HepG2 (cell line): ENCODE measurements around the gene PDE9A. TPM values are rescaled to one million over a fixed set of nuclear protein-coding genes. Genes with fewer than 3 reads are reported as not detected.

ENCODE experiments used
- ATAC-seq: fragments of 200-7000 bp; cut with Tn5 transposase; 3 replicates; pipeline ENCODE4 v1.9.1; 2020; ENCODE audit warnings: mild to moderate bottlenecking, moderate library complexity
- BruUV-seq: library from RNA; stranded (reverse); fragments of 400-500 nt; replicated peaks from 2 replicates; lab custom pipeline; 2021; lab: Mats Ljungman, UMichigan
- CTCF ChIA-PET: fragments of 300-600 bp; formaldehyde crosslinking; extraction: SDS; loops from one replicate; lab custom pipeline; 2021; ENCODE audit warnings: low total read pairs, inconsistent platforms, low intra/inter-chr PET ratio; lab: Yijun Ruan, JAX
- POLR2A ChIA-PET: fragments of 350-600 bp; sonication (Branson Sonifier 250); formaldehyde crosslinking; loops from one replicate; lab custom pipeline; 2020; ENCODE audit warnings: antibody characterized with exemption, inconsistent platforms; lab: Yijun Ruan, JAX
- DNase-seq: peaks from one replicate; pipeline ENCODE4 v3.0.0-alpha.2; 2015; ENCODE audit warnings: low spot score
- FAIRE-seq: peaks from 3 replicates; lab custom pipeline; 2011; peaks lifted over from hg19 to GRCh38; lab: Jason Lieb, UNC
- H2AFZ ChIP-seq: one replicate; pipeline ENCODE4 v1.6.1; 2011; ENCODE audit warnings: low read length, inconsistent platforms
- H3K27ac ChIP-seq: fragments of 300-600 bp; 3 replicates; pipeline ENCODE4 v1.8.0; 2011; ENCODE audit warnings: mixed run types, mild to moderate bottlenecking, mixed read lengths, low read length, inconsistent platforms; ENCODE audit not compliant: insufficient read depth; ENCODE audit errors: extremely low read length
- H3K27me3 ChIP-seq, 2 experiments: fragments of 200-600 bp in 1 of 2; 2 replicates in 1 of 2; 3 replicates in 1 of 2; pipeline versions ENCODE4 v1.6.0 to v1.8.0; 2011; ENCODE audit warnings: low read length in 2 of 2, mild to moderate bottlenecking in 2 of 2, moderate library complexity in 2 of 2, inconsistent platforms in 1 of 2; ENCODE audit not compliant: insufficient read depth in 2 of 2, control insufficient read depth in 1 of 2
- H3K36me3 ChIP-seq, 2 experiments: fragments of 200-600 bp in 1 of 2; replicated peaks in 1 of 2; 2 replicates in 1 of 2; 3 replicates in 1 of 2; pipeline versions ENCODE4 v1.5.1 to v1.8.0; 2011; ENCODE audit warnings: low read length in 2 of 2, inconsistent platforms in 1 of 2; ENCODE audit not compliant: insufficient read depth in 2 of 2, control insufficient read depth in 1 of 2
- H3K4me1 ChIP-seq: 2 replicates; pipeline ENCODE4 v1.5.1; 2012; ENCODE audit warnings: low read length, inconsistent platforms; ENCODE audit not compliant: insufficient read depth
- H3K4me2 ChIP-seq: 2 replicates; pipeline ENCODE4 v1.6.0; 2011; ENCODE audit warnings: low read depth, low read length, inconsistent platforms
- H3K4me3 ChIP-seq, 3 experiments: fragments of 200-600 bp in 1 of 3; sonication (generic), shearing (Covaris generic) in 1 of 3; replicated peaks in 1 of 3; 2 replicates each; pipeline ENCODE4 v1.5.1; 2011 to 2016; ENCODE audit warnings: low read length in 3 of 3, inconsistent platforms in 2 of 3, low read depth in 2 of 3, mild to moderate bottlenecking in 2 of 3, control low read depth in 1 of 3, mixed read lengths in 1 of 3; ENCODE audit not compliant: insufficient read depth in 1 of 3
- H3K79me2 ChIP-seq: one replicate; pipeline ENCODE4 v1.6.1; 2011; ENCODE audit warnings: low read length, inconsistent platforms; ENCODE audit not compliant: insufficient read depth
- H3K9ac ChIP-seq: 2 replicates; pipeline ENCODE4 v1.6.0; 2011; ENCODE audit warnings: mild to moderate bottlenecking, low read depth, low read length, inconsistent platforms; ENCODE audit not compliant: insufficient read depth
- H3K9me3 ChIP-seq: 2 replicates; pipeline ENCODE4 v1.5.1; 2012; ENCODE audit warnings: mild to moderate bottlenecking, low read length
- H4K20me1 ChIP-seq: 2 replicates; pipeline ENCODE4 v1.6.0; 2011; ENCODE audit warnings: inconsistent platforms, mild to moderate bottlenecking, low read length, moderate library complexity; ENCODE audit not compliant: insufficient read depth
- CHD4 ChIP-seq: fragments of 200-600 bp; sonication (generic); IDR thresholded peaks from 2 replicates; pipeline ENCODE4 v1.7.0; 2017; ENCODE audit warnings: mild to moderate bottlenecking, low read length, borderline replicate concordance
- KLF12 ChIP-seq: sonication (generic); formaldehyde crosslinking; IDR thresholded peaks from 2 replicates; pipeline ENCODE4 v1.4.0; 2020; ENCODE audit warnings: missing genetic modification reagents, borderline replicate concordance
- MAFF ChIP-seq: IDR thresholded peaks from 2 replicates; pipeline ENCODE4 v1.6.1; 2011; ENCODE audit warnings: low read depth, low read length, improper control_type of control experiment
- RFX1 ChIP-seq: fragments of 450-650 bp; IDR thresholded peaks from 2 replicates; pipeline ENCODE4 v1.6.1; 2017
- SIX4 ChIP-seq: sonication (generic); formaldehyde crosslinking; IDR thresholded peaks from 2 replicates; pipeline ENCODE4 v1.4.0; 2020; ENCODE audit warnings: missing genetic modification reagents
- SMAD9 ChIP-seq: sonication (generic); formaldehyde crosslinking; IDR thresholded peaks from 2 replicates; pipeline ENCODE4 v1.5.1; 2020; ENCODE audit warnings: mild to moderate bottlenecking, missing genetic modification reagents
- ZFP90 ChIP-seq: sonication (generic); formaldehyde crosslinking; IDR thresholded peaks from 2 replicates; pipeline ENCODE4 v1.8.0; 2022; ENCODE audit warnings: missing genetic modification reagents, mild to moderate bottlenecking, inconsistent platforms, borderline replicate concordance
- ZNF205 ChIP-seq: IDR thresholded peaks from 2 replicates; pipeline ENCODE4 v1.6.1; 2018; ENCODE audit warnings: missing biosample characterization, missing genetic modification reagents
- ZNF230 ChIP-seq: sonication (generic); formaldehyde crosslinking; IDR thresholded peaks from 2 replicates; pipeline ENCODE4 v1.4.0; 2020; ENCODE audit warnings: mild to moderate bottlenecking, missing genetic modification reagents
- ZNF546 ChIP-seq: sonication (generic); formaldehyde crosslinking; conservative IDR thresholded peaks from 2 replicates; pipeline ENCODE4 v1.8.1; 2023; ENCODE audit warnings: mild to moderate bottlenecking, missing genetic modification reagents
- WGBS: methylation state at CpG from one replicate; pipeline ENCODE4 v1.1.6; 2017; ENCODE audit warnings: low lambda C conversion rate; 5-methylcytosine and 5-hydroxymethylcytosine counted together
- in situ Hi-C: cut with HindIII; loops from 2 replicates; pipeline ENCODE4 v1.10.0; 2017; ENCODE audit warnings: low pct_unique_long_range_greater_than_20kb; ENCODE audit not compliant: extremely low pct_ligation_motif_present
- intact Hi-C: fragments of 100-400 bp; cut with micrococcal nuclease; formaldehyde crosslinking; loops from one replicate; pipeline ENCODE4 v1.10.0; 2022; ENCODE audit not compliant: unreplicated experiment
- polyA plus RNA-seq, 8 experiments: library from polyadenylated mRNA; depleted of rRNA in 3 of 8; stranded (reverse) in 7 of 8; unstranded in 1 of 8; fragments of >200 nt; fragmentation: Illumina TruSeq in 4 of 8; extraction: Trizol in 4 of 8; gene quantifications; 2 replicates each; pipeline versions ENCODE4 v1.2.1 to v1.2.3, GENCODE V29; 2011 to 2016; ENCODE audit warnings: low read depth in 4 of 8, missing spikeins in 1 of 8, mixed read lengths in 1 of 8; ENCODE audit not compliant: insufficient read depth in 1 of 8
- total RNA-seq, 5 experiments: library from RNA; depleted of rRNA; stranded (reverse); fragments of >200 nt; fragmentation: Illumina TruSeq; extraction: Trizol; gene quantifications; 2 replicates each; pipeline ENCODE4 v1.2.3, GENCODE V29; 2016; ENCODE audit warnings: low read depth in 1 of 5
- TF ChIP-seq, protein P1 (sequence below): sonication (generic); formaldehyde crosslinking; IDR thresholded peaks from 2 replicates; pipeline ENCODE4 v1.9.0; 2022; ENCODE audit warnings: low read depth, missing genetic modification reagents
- TF ChIP-seq, protein P2 (sequence below): sonication (generic); formaldehyde crosslinking; IDR thresholded peaks from 2 replicates; pipeline ENCODE4 v1.4.0; 2020; ENCODE audit warnings: mild to moderate bottlenecking, missing genetic modification reagents
- TF ChIP-seq, protein P3 (sequence below): sonication (generic); formaldehyde crosslinking; IDR thresholded peaks from 2 replicates; pipeline ENCODE4 v1.5.1; 2020; ENCODE audit warnings: missing genetic modification reagents, mild to moderate bottlenecking, borderline replicate concordance
- TF ChIP-seq, protein P4 (sequence below): IDR thresholded peaks from 2 replicates; pipeline ENCODE4 v1.6.1; 2016
- TF ChIP-seq, protein P5 (sequence below): sonication (generic); formaldehyde crosslinking; IDR thresholded peaks from 2 replicates; pipeline ENCODE4 v1.4.0; 2020; ENCODE audit warnings: missing genetic modification reagents, low read depth, mild to moderate bottlenecking, borderline replicate concordance
- TF ChIP-seq, protein P6 (sequence below): sonication (generic); formaldehyde crosslinking; IDR thresholded peaks from 2 replicates; pipeline ENCODE4 v1.5.0; 2020; ENCODE audit warnings: mild to moderate bottlenecking, missing genetic modification reagents, borderline replicate concordance
- TF ChIP-seq, protein P7 (sequence below): IDR thresholded peaks from 2 replicates; pipeline ENCODE4 v1.6.1; 2016; ENCODE audit warnings: missing compliant biosample characterization, missing genetic modification reagents, borderline replicate concordance

Gene PDE9A
- total and polyA plus RNA-seq, 2 of the 13 experiments (the other 11 are each of a cell fraction or from before 2014, with no cell fraction given): 4.6 to 19.7 TPM

DNA sequence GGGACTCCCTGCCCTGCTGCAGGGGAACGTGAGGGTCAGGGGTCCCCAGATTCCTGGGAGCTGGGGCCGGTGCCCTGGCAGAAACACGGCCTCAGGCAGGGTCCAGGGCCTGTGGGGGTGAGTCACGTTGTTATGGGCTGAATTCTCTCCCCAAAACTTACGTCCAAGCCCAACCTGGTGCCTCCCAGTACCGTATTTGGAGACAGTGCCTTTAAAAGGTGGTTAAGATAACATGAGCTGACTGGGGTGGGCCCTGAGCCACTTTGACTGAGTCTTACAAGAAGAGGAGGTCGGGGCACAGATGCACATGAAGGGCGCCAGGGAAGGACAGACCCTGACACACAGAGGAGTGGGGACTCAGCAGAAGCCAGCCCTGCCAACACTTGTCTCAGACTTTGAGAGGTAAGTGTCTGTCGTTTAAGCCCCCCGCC is 126.0 kb downstream of the PDE9A start:
- TF ChIP-seq ZNF205 (CRISPR knock-in tag) (no peak), ZNF230 (CRISPR knock-in tag) (no peak), RFX1 (no peak), ZFP90 (CRISPR knock-in tag) (no peak), ZNF546 (CRISPR knock-in tag) (no peak), CHD4 (no peak), MAFF (no peak), SMAD9 (no peak), SIX4 (no peak), KLF12 (no peak)
- TF ChIP-seq, protein P1, sequence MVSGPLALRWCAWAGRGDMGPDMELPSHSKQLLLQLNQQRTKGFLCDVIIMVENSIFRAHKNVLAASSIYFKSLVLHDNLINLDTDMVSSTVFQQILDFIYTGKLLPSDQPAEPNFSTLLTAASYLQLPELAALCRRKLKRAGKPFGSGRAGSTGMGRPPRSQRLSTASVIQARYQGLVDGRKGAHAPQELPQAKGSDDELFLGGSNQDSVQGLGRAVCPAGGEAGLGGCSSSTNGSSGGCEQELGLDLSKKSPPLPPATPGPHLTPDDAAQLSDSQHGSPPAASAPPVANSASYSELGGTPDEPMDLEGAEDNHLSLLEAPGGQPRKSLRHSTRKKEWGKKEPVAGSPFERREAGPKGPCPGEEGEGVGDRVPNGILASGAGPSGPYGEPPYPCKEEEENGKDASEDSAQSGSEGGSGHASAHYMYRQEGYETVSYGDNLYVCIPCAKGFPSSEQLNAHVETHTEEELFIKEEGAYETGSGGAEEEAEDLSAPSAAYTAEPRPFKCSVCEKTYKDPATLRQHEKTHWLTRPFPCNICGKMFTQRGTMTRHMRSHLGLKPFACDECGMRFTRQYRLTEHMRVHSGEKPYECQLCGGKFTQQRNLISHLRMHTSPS (CRISPR knock-in tag): no peak
- TF ChIP-seq, protein P2, sequence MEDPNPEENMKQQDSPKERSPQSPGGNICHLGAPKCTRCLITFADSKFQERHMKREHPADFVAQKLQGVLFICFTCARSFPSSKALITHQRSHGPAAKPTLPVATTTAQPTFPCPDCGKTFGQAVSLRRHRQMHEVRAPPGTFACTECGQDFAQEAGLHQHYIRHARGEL (CRISPR knock-in tag): no peak
- TF ChIP-seq, protein P3, sequence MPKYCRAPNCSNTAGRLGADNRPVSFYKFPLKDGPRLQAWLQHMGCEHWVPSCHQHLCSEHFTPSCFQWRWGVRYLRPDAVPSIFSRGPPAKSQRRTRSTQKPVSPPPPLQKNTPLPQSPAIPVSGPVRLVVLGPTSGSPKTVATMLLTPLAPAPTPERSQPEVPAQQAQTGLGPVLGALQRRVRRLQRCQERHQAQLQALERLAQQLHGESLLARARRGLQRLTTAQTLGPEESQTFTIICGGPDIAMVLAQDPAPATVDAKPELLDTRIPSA (CRISPR knock-in tag): no peak
- TF ChIP-seq, protein P4, sequence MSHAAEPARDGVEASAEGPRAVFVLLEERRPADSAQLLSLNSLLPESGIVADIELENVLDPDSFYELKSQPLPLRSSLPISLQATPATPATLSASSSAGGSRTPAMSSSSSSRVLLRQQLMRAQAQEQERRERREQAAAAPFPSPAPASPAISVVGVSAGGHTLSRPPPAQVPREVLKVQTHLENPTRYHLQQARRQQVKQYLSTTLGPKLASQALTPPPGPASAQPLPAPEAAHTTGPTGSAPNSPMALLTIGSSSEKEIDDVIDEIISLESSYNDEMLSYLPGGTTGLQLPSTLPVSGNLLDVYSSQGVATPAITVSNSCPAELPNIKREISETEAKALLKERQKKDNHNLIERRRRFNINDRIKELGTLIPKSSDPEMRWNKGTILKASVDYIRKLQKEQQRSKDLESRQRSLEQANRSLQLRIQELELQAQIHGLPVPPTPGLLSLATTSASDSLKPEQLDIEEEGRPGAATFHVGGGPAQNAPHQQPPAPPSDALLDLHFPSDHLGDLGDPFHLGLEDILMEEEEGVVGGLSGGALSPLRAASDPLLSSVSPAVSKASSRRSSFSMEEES (CRISPR knock-in tag): no peak
- TF ChIP-seq, protein P5, sequence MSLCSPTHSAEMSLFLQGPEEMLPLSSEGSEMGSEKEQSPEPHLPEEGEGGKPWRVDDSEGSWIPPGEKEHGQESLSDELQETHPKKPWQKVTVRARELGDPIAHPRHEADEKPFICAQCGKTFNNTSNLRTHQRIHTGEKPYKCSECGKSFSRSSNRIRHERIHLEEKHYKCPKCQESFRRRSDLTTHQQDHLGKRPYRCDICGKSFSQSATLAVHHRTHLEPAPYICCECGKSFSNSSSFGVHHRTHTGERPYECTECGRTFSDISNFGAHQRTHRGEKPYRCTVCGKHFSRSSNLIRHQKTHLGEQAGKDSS (CRISPR knock-in tag): no peak
- TF ChIP-seq, protein P6, sequence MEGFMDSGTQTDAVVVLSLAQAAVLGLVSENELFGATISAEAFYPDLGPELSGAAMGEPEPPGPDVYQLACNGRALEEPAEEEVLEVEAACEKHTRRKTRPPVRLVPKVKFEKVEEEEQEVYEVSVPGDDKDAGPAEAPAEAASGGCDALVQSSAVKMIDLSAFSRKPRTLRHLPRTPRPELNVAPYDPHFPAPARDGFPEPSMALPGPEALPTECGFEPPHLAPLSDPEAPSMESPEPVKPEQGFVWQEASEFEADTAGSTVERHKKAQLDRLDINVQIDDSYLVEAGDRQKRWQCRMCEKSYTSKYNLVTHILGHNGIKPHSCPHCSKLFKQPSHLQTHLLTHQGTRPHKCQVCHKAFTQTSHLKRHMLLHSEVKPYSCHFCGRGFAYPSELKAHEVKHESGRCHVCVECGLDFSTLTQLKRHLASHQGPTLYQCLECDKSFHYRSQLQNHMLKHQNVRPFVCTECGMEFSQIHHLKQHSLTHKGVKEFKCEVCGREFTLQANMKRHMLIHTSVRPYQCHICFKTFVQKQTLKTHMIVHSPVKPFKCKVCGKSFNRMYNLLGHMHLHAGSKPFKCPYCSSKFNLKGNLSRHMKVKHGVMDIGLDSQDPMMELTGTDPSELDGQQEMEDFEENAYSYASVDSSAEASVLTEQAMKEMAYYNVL: no peak
- TF ChIP-seq, protein P7, sequence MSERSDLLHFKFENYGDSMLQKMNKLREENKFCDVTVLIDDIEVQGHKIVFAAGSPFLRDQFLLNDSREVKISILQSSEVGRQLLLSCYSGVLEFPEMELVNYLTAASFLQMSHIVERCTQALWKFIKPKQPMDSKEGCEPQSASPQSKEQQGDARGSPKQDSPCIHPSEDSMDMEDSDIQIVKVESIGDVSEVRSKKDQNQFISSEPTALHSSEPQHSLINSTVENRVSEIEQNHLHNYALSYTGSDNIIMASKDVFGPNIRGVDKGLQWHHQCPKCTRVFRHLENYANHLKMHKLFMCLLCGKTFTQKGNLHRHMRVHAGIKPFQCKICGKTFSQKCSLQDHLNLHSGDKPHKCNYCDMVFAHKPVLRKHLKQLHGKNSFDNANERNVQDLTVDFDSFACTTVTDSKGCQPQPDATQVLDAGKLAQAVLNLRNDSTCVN (CRISPR knock-in tag): no peak
- H3K27ac ChIP-seq: no peak overlapping the region
- H4K20me1 ChIP-seq: no peaks in the 10 kb centered on the region
- no peaks in the 10 kb centered on the region for H3K36me3 ChIP-seq
- H3K4me2 ChIP-seq: no peak overlapping the region
- intact Hi-C loops (no loop called here), in situ Hi-C loops (no loop called here)
- no peak for DNase-seq
- H3K9me3 ChIP-seq: no peaks in the 10 kb centered on the region
- BruUV-seq: no TSS peak
- H3K9ac ChIP-seq: no peak overlapping the region
- CTCF ChIA-PET: no interaction called here
- no peak overlapping the region for H3K4me3 ChIP-seq
- ATAC-seq: no peak
- FAIRE-seq: no peak
- POLR2A ChIA-PET: no interaction called here
- H3K27me3 ChIP-seq: peaks cover 0 to 4% of the 10 kb centered on the region in 2 experiments; a peak in 1 of 5 replicates
- peaks cover 50% of the 10 kb centered on the region for H3K4me1 ChIP-seq
- H3K79me2 ChIP-seq: no peaks in the 10 kb centered on the region
- H2AFZ ChIP-seq: no peak overlapping the region
- WGBS: 91% methylated on average over 5 of the region's 10 CpGs
